Peyer's patch (tissue), 4 donors: Measurements from ENCODE around the gene OR10J4.

Source experiments
- CTCF ChIP-seq, 6 experiments: fragments of 450-650 bp in 4 of 6; fragments of 200-600 bp in 2 of 6; sonication (generic) in 1 of 6; IDR thresholded peaks; one replicate each; pipeline ENCODE4 v1.5.1; 2017 to 2019; ENCODE audit warnings: antibody characterized with exemption in 6 of 6, mild to moderate bottlenecking in 3 of 6, moderate library complexity in 1 of 6
- POLR2A ChIP-seq, 2 donors: fragments of 450-650 bp; IDR thresholded peaks; one replicate each; pipeline ENCODE4 v1.5.1; 2017; ENCODE audit warnings: antibody characterized with exemption in 2 of 2, mild to moderate bottlenecking in 2 of 2, moderate library complexity in 2 of 2

- TF ChIP-seq CTCF (IDR thresholded peaks at IDR 0.05) (no peak), POLR2A (IDR thresholded peaks at IDR 0.05) (no peak)
Measured at GRCh38 chr1:159473335-159473734, 41.3 kb downstream of the OR10J4 start.
